ENCODE data around the gene NTF3.

The NTF3 gene

DNA sequence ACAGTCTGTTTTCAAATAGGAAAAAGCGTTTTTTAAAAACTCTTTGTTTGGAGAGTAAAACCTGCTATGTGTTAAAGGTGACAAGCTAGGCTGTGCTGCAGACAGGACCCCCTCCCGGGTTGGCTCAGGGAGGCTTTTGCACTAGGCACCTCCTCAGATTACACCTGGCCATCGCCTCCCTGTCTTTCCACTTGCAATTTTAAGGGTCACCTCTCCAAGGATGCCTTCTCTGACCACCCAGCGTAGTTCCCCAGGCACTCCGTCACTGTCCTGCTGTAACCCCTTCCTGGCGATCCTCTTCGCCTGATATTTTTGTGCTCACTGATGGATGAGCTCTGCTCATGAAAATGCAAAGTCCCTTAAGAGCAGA is 80.7 kb downstream of the NTF3 start:
- no peak for TF ChIP-seq ZFX (IDR thresholded peaks at IDR 0.05; ENCODE audit: borderline replicate concordance)
- TF ChIP-seq, protein P1, sequence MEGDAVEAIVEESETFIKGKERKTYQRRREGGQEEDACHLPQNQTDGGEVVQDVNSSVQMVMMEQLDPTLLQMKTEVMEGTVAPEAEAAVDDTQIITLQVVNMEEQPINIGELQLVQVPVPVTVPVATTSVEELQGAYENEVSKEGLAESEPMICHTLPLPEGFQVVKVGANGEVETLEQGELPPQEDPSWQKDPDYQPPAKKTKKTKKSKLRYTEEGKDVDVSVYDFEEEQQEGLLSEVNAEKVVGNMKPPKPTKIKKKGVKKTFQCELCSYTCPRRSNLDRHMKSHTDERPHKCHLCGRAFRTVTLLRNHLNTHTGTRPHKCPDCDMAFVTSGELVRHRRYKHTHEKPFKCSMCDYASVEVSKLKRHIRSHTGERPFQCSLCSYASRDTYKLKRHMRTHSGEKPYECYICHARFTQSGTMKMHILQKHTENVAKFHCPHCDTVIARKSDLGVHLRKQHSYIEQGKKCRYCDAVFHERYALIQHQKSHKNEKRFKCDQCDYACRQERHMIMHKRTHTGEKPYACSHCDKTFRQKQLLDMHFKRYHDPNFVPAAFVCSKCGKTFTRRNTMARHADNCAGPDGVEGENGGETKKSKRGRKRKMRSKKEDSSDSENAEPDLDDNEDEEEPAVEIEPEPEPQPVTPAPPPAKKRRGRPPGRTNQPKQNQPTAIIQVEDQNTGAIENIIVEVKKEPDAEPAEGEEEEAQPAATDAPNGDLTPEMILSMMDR (IDR thresholded peaks at IDR 0.05): no peak
- no peak overlapping the region for H3K27ac ChIP-seq

DNA sequence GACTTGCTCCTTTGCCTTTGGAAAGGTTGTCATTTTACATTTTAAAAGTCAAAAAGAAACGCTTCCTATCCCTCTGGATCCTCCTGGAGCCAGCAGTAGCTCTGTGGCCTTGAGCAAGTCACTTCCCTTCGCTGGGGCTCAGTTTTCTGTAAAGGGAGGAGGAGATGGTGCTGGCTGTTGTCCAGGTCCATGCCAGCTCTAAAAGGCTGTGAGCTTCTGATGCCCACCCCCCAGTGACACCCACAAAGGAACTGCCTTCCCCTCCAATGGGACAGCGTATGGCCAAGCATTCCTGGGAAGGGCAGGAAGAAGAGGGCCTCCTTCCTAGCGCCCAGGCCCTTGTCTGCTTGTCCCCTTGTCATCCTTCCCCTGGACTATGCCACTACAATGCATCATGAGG is 81.5 kb downstream of the NTF3 start:
- no peak overlapping the region for H3K27ac ChIP-seq
- TF ChIP-seq ZFX (IDR thresholded peaks at IDR 0.05; ENCODE audit: borderline replicate concordance): no peak
- TF ChIP-seq, protein P1 (IDR thresholded peaks at IDR 0.05): no peak

DNA sequence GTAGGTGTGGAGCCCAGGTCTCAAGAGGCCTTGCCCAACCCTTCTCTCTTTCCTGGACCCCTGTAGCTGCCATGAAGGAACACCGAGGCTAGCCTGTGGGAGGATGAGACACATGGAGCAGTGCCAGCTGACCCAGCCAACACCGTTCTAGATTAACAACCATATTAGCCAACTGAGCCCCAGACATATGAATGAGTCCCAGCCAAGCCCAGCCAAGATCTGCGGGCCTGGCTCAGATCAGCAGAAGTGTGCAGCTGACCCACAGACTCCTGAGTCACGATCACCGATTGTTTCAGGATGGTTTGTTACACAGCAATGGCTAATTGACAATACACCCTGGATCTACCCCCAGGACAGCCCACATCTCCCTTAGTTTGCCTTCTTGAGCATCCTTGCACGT is 82.1 kb downstream of the NTF3 start:
- H3K27ac ChIP-seq: no peak overlapping the region

DNA sequence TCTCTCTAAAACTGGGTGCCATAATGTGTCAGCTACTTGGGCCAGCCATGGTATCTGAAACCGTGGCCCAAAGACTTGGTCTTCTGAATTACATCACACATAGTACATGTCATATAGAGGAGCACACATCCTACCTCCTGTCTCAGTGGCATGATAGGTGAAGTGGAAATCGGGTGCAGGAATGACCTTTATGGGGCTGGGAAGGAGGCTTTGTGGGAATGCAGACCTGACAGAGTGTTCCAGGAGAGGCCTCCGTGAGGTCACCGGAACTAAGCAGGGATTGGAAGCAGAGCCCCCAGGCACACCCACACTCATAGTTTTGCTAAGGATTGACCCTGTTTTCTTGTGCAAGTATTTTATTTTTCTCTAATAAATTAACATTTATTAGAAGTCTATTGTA is 82.6 kb downstream of the NTF3 start:
- TF ChIP-seq, protein P1 (IDR thresholded peaks at IDR 0.05): no peak
- TF ChIP-seq ZFX (IDR thresholded peaks at IDR 0.05; ENCODE audit: borderline replicate concordance): no peak
- H3K27ac ChIP-seq: no peak overlapping the region

More for the DNA sequence above, 82.1 kb downstream of the NTF3 start:
- TF ChIP-seq, protein P1 (IDR thresholded peaks at IDR 0.05): no peak

DNA sequence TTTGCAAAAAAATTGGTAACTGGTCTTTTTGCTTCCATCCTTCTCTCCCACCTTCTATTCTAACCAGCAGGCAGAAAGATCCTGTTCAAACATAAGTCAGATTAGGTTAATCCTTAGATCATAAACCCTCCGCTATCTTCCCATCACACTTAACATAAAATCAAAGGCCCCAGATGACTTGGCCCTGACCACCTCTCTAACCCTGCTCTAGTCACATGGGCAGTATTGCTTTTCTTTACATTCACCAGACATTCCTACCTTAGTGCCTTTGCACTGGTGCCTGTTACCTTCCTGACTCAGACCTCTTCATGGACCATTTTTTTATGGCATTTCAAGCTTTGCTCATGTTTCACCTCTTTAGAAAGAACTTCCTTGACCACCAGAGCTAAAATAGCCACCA is 83.5 kb downstream of the NTF3 start:
- TF ChIP-seq ZFX (IDR thresholded peaks at IDR 0.05; ENCODE audit: borderline replicate concordance): no peak
- TF ChIP-seq, protein P1 (IDR thresholded peaks at IDR 0.05): no peak
- no peak overlapping the region for H3K27ac ChIP-seq

DNA sequence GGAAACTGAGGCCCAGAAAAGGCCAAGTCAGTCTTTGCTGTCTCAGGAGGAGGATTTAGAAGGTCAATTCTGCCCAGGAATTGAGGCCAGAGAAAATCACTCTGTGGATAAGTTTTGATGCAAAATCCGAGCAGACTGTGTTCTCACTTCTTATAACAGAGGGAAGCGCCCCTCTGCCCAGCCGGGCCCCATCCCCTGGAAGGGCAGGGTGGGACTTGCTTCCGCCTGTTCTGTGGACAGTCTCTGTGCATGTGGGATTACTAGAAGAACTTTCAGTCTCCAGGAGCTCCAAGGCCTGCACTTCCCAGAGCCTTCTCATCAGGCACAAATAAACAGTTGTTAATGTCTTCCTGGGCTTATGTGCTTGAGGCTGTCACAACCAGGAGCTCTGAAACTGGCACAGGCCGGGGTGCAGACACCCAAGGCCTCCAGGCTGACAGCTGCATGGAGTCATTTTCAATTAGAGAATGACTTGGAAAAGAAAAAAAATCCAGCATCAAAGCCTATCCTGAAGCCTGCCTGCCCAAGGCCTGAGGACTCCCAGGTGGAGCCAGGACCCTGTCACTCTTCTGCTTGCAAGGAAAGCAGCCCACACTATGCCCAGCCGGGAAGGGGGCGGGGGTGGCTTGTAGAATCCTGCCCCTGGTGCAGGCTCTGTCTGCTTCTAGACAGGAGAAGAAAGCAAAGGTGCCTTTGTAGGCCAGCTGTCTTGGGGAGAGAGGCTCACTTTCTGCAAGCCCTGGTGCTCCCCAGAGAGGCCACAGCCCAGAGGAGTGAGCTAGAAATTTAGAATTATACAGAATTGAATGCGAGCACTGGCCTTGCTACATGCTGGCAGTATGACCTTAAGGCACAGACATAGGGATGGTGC is 84.7 kb downstream of the NTF3 start:
- H3K27ac ChIP-seq: no peak overlapping the region
- TF ChIP-seq, protein P1 (IDR thresholded peaks at IDR 0.05): no peak
- no peak for TF ChIP-seq ZFX (IDR thresholded peaks at IDR 0.05; ENCODE audit: borderline replicate concordance)

DNA sequence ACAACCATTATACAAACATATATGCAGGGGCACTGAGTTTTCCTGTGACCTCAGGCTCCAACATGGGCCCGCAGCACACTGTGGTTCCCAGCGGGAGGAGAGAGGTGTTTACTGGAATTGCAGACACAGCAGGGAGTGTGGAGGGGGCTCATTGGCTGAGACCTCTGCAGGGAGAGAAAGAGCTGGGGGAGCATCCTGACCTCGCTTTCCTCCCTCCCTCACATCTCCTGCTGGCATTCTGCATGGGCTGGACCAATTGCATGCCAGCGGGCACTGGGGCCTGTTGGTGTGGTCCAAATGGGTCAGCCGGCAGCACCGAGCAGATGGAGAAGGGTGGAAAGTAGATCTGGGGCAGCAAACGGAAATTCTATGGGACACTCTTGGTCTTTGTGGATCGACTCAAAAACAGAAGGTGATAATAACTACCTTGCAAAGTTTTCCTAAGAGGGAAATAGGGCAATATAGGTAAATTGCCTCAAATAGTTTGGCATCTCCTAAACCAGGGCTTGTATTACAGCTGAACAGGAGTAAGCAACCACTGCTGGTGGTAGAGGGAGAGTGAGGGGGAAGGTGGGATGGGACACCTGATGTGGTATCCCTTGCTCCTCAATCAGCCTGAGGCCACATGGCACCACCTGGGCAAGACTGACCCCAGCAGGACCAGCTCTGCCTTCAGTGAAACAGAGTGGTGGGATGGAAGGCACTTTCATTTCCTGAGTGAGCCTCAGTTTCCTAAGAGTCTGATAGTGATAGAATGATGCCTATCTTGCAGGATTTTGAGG is 86.9 kb downstream of the NTF3 start:
- no peak overlapping the region for H3K27ac ChIP-seq
- TF ChIP-seq ZFX (IDR thresholded peaks at IDR 0.05; ENCODE audit: borderline replicate concordance): no peak
- TF ChIP-seq, protein P1 (IDR thresholded peaks at IDR 0.05): no peak

Measured in 22Rv1 (cell line).